A549 treated with ZK216348 at 1 μM for 4 hours (cell line): Measurements from ENCODE around the gene CRYGS. TPM values are rescaled to one million over a fixed set of nuclear protein-coding genes. Genes with fewer than 3 reads are reported as not detected.

Source experiments
- total RNA-seq: library from RNA; stranded (reverse); fragments of 200-300 nt; extraction: Qiagen RNA extraction; gene quantifications from 5 replicates; pipeline ENCODE4 v1.2.3, GENCODE V29; 2022; ENCODE audit warnings: low read depth

CRYGS gene
- 0.27 to 0.81 TPM (median 0.43 TPM) in 5 replicates for total RNA-seq

GRCh38 chr3:186544281-186544680 is at the start of gene CRYGS:
TSS of gene CRYGS (minus strand) at chr3:186544380. CDS start at chr3:186544326, 54 bp downstream.

GRCh38 chr3:186570096-186570940 is 26.1 kb upstream of the CRYGS start, which contains the start of gene DNAJB11:
TSS of gene DNAJB11 (plus strand) at chr3:186570720. CDS start at chr3:186570898, 178 bp downstream.

GRCh38 chr3:186567072-186567921 is 23.1 kb upstream of the CRYGS start, which contains the start of gene TBCCD1:
TSS of gene TBCCD1 (minus strand) at chr3:186567339. CDS start at chr3:186564329, 3,010 bp downstream.

Other genes with a start within 250 kb of the CRYGS start
- 7.6 to 16.1 TPM (median 9.5 TPM) in 5 replicates for gene DGKG, start 182.1 kb downstream of the CRYGS start, total RNA-seq
- gene TBCCD1, start 23.0 kb upstream of the CRYGS start, total RNA-seq = 5.2 to 6.9 TPM (median 6.6 TPM) in 5 replicates
- gene DNAJB11, start 26.3 kb upstream of the CRYGS start, total RNA-seq = 51.3 to 59.7 TPM (median 56.3 TPM) in 5 replicates
- gene AHSG, start 68.7 kb upstream of the CRYGS start, total RNA-seq = 0.18 to 0.29 TPM in 2 of 5 replicates, not detected in the others
- gene FETUB, start 96.0 kb upstream of the CRYGS start, total RNA-seq = 0.14 to 0.34 TPM (median 0.28 TPM) in 3 of 5 replicates, not detected in the others
- gene HRG, start 121.6 kb upstream of the CRYGS start, total RNA-seq = not detected in 5 replicates
- 0.09 TPM in 1 of 5 replicates, not detected in the others for gene KNG1, start 173.0 kb upstream of the CRYGS start, total RNA-seq
- gene EIF4A2, start 239.2 kb upstream of the CRYGS start, total RNA-seq = 124 to 142 TPM (median 141 TPM) in 5 replicates